Endothelial cell of umbilical vein (primary cell): ENCODE results near the gene WDR76. TPM values are rescaled to one million over a fixed set of nuclear protein-coding genes. Genes with fewer than 3 reads are reported as not detected.

ENCODE experiments used
- BruUV-seq: library from RNA; stranded (reverse); fragments of 400-500 nt; replicated peaks from 2 replicates; lab custom pipeline; 2021; lab: Mats Ljungman, UMichigan
- CTCF ChIA-PET: fragments of 300-600, 350-600 bp; sonication (Branson Sonifier 250); formaldehyde crosslinking; loops from one replicate; lab custom pipeline; 2021; ENCODE audit warnings: antibody characterized with exemption, inconsistent platforms; lab: Charles Lee
- POLR2A ChIA-PET: fragments of 300-600, 350-600 bp; sonication (Branson Sonifier 250); formaldehyde crosslinking; loops from one replicate; lab custom pipeline; 2021; ENCODE audit warnings: antibody characterized with exemption, inconsistent platforms; lab: Charles Lee
- DNase-seq: peaks from one replicate; pipeline ENCODE4 v3.0.0-alpha.2; 2011; ENCODE audit warnings: low read depth, low spot score
- FAIRE-seq: peaks from 2 replicates; lab custom pipeline; 2011; peaks lifted over from hg19 to GRCh38; lab: Jason Lieb, UNC
- H2AFZ ChIP-seq: 2 replicates; pipeline ENCODE4 v1.6.0; 2012; ENCODE audit warnings: low read depth, low read length, control low read depth, inconsistent platforms
- H3K27ac ChIP-seq: 2 replicates; pipeline ENCODE4 v1.5.1; 2011; ENCODE audit warnings: low read depth, mild to moderate bottlenecking, control low read depth, low read length, moderate library complexity; ENCODE audit not compliant: insufficient read depth
- H3K27me3 ChIP-seq, 2 experiments: 2 replicates each; pipeline versions ENCODE4 v1.6.0 to v1.6.1; 2011; ENCODE audit warnings: low read length in 2 of 2, mixed read lengths in 1 of 2; ENCODE audit not compliant: control insufficient read depth in 2 of 2, insufficient read depth in 2 of 2
- H3K36me3 ChIP-seq, 2 experiments: 2 replicates in 1 of 2; 3 replicates in 1 of 2; pipeline ENCODE4 v1.5.1; 2011; ENCODE audit warnings: low read length in 2 of 2, mild to moderate bottlenecking in 1 of 2, moderate library complexity in 1 of 2; ENCODE audit not compliant: control insufficient read depth in 2 of 2, insufficient read depth in 2 of 2; ENCODE audit errors: extremely low read depth in 1 of 2
- H3K4me1 ChIP-seq: 3 replicates; pipeline ENCODE4 v1.5.1; 2011; ENCODE audit warnings: mild to moderate bottlenecking, low read length; ENCODE audit not compliant: control insufficient read depth, insufficient read depth; ENCODE audit errors: extremely low read depth
- H3K4me2 ChIP-seq: 2 replicates; pipeline ENCODE4 v1.6.1; 2011; ENCODE audit warnings: low read length, control low read depth, mixed read lengths; ENCODE audit not compliant: insufficient read depth
- H3K4me3 ChIP-seq, 3 experiments: fragments of 200-600 bp in 1 of 3; sonication (generic), shearing (Covaris generic) in 1 of 3; replicated peaks in 1 of 3; 2 replicates each; pipeline ENCODE4 v1.5.1; 2011 to 2016; ENCODE audit warnings: control low read depth in 3 of 3, low read length in 3 of 3, mild to moderate bottlenecking in 2 of 3, inconsistent platforms in 1 of 3, low read depth in 1 of 3, moderate library complexity in 1 of 3; ENCODE audit not compliant: insufficient read depth in 1 of 3
- H3K79me2 ChIP-seq: 2 replicates; pipeline ENCODE4 v1.6.0; 2012; ENCODE audit warnings: low read length, inconsistent platforms; ENCODE audit not compliant: control insufficient read depth, insufficient read depth
- H3K9ac ChIP-seq: replicated peaks from 2 replicates; pipeline ENCODE3; 2011; ENCODE audit warnings: low read length, control low read depth; ENCODE audit not compliant: insufficient read depth; ENCODE audit errors: extremely low read depth
- H3K9me1 ChIP-seq: replicated peaks from 3 replicates; pipeline ENCODE4 v1.6.0; 2011; ENCODE audit warnings: mild to moderate bottlenecking, low read length; ENCODE audit not compliant: control insufficient read depth, insufficient read depth; ENCODE audit errors: extremely low read depth
- H3K9me3 ChIP-seq: replicated peaks from 2 replicates; pipeline ENCODE4 v1.5.1; 2012; ENCODE audit warnings: low read length, inconsistent platforms; ENCODE audit not compliant: control insufficient read depth, insufficient read depth
- H4K20me1 ChIP-seq: replicated peaks from 2 replicates; pipeline ENCODE3; 2011; ENCODE audit warnings: mild to moderate bottlenecking, low read length; ENCODE audit not compliant: control insufficient read depth, insufficient read depth; ENCODE audit errors: extremely low read depth
- CTCF ChIP-seq, 2 donors: IDR thresholded peaks; 1 replicate in 1 of 2; 2 replicates in 1 of 2; pipeline ENCODE4 v1.5.1; 2011; ENCODE audit warnings: low read length in 2 of 2, mild to moderate bottlenecking in 2 of 2, moderate library complexity in 2 of 2, control low read depth in 1 of 2, inconsistent platforms in 1 of 2, low read depth in 1 of 2; ENCODE audit not compliant: insufficient read depth in 1 of 2; ENCODE audit errors: extremely low read depth in 1 of 2
- EZH2 ChIP-seq: IDR thresholded peaks from 2 replicates; pipeline ENCODE4 v1.6.1; 2012; ENCODE audit warnings: borderline replicate concordance, low read depth, mild to moderate bottlenecking, moderate library complexity, low read length, inconsistent platforms; ENCODE audit not compliant: severe bottlenecking
- FOS ChIP-seq: IDR thresholded peaks from 2 replicates; pipeline ENCODE4 v1.6.1; 2011; ENCODE audit warnings: mild to moderate bottlenecking, low read length, moderate library complexity, borderline replicate concordance; ENCODE audit not compliant: insufficient read depth
- GATA2 ChIP-seq: IDR thresholded peaks from 2 replicates; pipeline ENCODE4 v1.7.0; 2011; ENCODE audit warnings: low read depth, mild to moderate bottlenecking, moderate library complexity, mixed read lengths, low read length; ENCODE audit not compliant: insufficient read length, insufficient read depth
- JUN ChIP-seq: IDR thresholded peaks from 2 replicates; pipeline ENCODE4 v1.6.1; 2011; ENCODE audit warnings: borderline replicate concordance, low read depth; ENCODE audit not compliant: insufficient read length, insufficient read depth
- MAX ChIP-seq: IDR thresholded peaks from 2 replicates; pipeline ENCODE4 v1.6.1; 2011; ENCODE audit not compliant: insufficient read depth, insufficient read length
- MYC ChIP-seq: IDR thresholded peaks from one replicate; pipeline ENCODE4 v1.6.1; 2011; ENCODE audit warnings: mild to moderate bottlenecking, low read depth, low read length
- POLR2A ChIP-seq: IDR thresholded peaks from 2 replicates; pipeline ENCODE4 v1.6.1; 2012; ENCODE audit warnings: low read depth, mild to moderate bottlenecking, control low read depth, low read length
- POLR2AphosphoS5 ChIP-seq: IDR thresholded peaks from 2 replicates; pipeline ENCODE4 v1.6.1; 2012; ENCODE audit warnings: low read depth, mild to moderate bottlenecking, control low read depth, low read length, moderate library complexity; ENCODE audit not compliant: insufficient read depth
- dilution Hi-C: fragments of 300-500 bp; cut with MboI; formaldehyde crosslinking; loops from one replicate; pipeline ENCODE4 v1.15.0; 2019; ENCODE audit warnings: low sequenced_read_pairs; ENCODE audit not compliant: extremely low pct_ligation_motif_present
- intact Hi-C: fragments of 100-400 bp; cut with micrococcal nuclease; formaldehyde crosslinking; loops from one replicate; pipeline ENCODE4 v1.10.0; 2022
- polyA plus RNA-seq, 4 experiments: library from polyadenylated mRNA; depleted of rRNA in 3 of 4; stranded (reverse) in 3 of 4; unstranded in 1 of 4; fragments of >200 nt; gene quantifications; 2 replicates each; pipeline versions ENCODE4 v1.2.1 to v1.2.3, GENCODE V29; 2011 to 2012; ENCODE audit warnings: missing spikeins in 1 of 4
- total RNA-seq: library from RNA; stranded (reverse); gene quantifications from 2 replicates; pipeline ENCODE4 v1.2.3, GENCODE V29; 2021

WDR76 gene
- total and polyA plus RNA-seq, 2 donors (not counting 3 experiments of a cell fraction or from before 2014, with no cell fraction given): 3.1 to 25.2 TPM

- no peaks in the 10 kb centered on the region for H3K27me3 ChIP-seq
- dilution Hi-C loops (no loop called here), intact Hi-C loops (loop anchor here (2.0 to 5.0 kb wide), 2 partner anchors 554 to 627 kb away; partner anchors contain the start of gene CTDSPL2)
- no TSS peak for BruUV-seq
- H3K9ac ChIP-seq: no peak overlapping the region
- H3K79me2 ChIP-seq: no peaks in the 10 kb centered on the region
- no peaks in the 10 kb centered on the region for H3K9me3 ChIP-seq
- no peak overlapping the region for H2AFZ ChIP-seq
- DNase-seq (no peak), FAIRE-seq (no peak)
- peaks cover 6% of the 10 kb centered on the region in 2 experiments for H3K36me3 ChIP-seq
- POLR2A ChIA-PET: no interaction called here
- H3K4me1 ChIP-seq: no peaks in the 10 kb centered on the region
- no peak overlapping the region for H3K27ac ChIP-seq
- H3K9me1 ChIP-seq: no peaks in the 10 kb centered on the region
- TF ChIP-seq EZH2 (no peak), POLR2AphosphoS5 (no peak), MAX (no peak), MYC (no peak), POLR2A (no peak)
- CTCF ChIA-PET: interaction anchor here (3.4 kb wide), 1 partner anchor 628 kb away, joined by 28 read pairs; no protein-coding TSS in a partner anchor
- H3K4me3 ChIP-seq: no peak overlapping the region
- no peaks in the 10 kb centered on the region for H4K20me1 ChIP-seq
- H3K4me2 ChIP-seq: no peak overlapping the region
Observed at GRCh38 chr15:43873651-43874050, 46.8 kb downstream of the WDR76 start.

GRCh38 chr15:43876872-43877271 lies 50.1 kb downstream of the WDR76 start:
- H2AFZ ChIP-seq: no peak overlapping the region
- H4K20me1 ChIP-seq: no peaks in the 10 kb centered on the region
- BruUV-seq: no TSS peak
- intact Hi-C loops: no loop called here
- no peaks in the 10 kb centered on the region for H3K9me3 ChIP-seq
- no peak for DNase-seq
- TF ChIP-seq CTCF (IDR thresholded peaks at IDR 0.05; ENCODE audit: extremely low read depth in 1 of 2, insufficient read depth in 1 of 2, low read depth in 1 of 2, low read length in 2 of 2): no peak
- TF ChIP-seq MYC: no peak
- TF ChIP-seq GATA2: no peak
- no peak for TF ChIP-seq FOS
- no peak for TF ChIP-seq EZH2
- TF ChIP-seq POLR2AphosphoS5: no peak
- TF ChIP-seq POLR2A: no peak
- no peak for TF ChIP-seq MAX
- no peak for TF ChIP-seq JUN
- H3K27me3 ChIP-seq: no peaks in the 10 kb centered on the region
- no peak overlapping the region for H3K4me2 ChIP-seq
- no peak overlapping the region for H3K4me3 ChIP-seq
- no peaks in the 10 kb centered on the region for H3K9me1 ChIP-seq
- H3K36me3 ChIP-seq: peaks cover 2 to 6% of the 10 kb centered on the region in 2 experiments
- FAIRE-seq: no peak
- ChIA-PET POLR2A (no interaction called here), CTCF (interaction anchor here (0.9 to 1.2 kb wide), 5 partner anchors 9 to 359 kb away, joined by 3 to 4 read pairs (median 3); no protein-coding TSS in a partner anchor)
- dilution Hi-C loops: no loop called here
- H3K9ac ChIP-seq: no peak overlapping the region
- no peaks in the 10 kb centered on the region for H3K4me1 ChIP-seq
- no peak overlapping the region for H3K27ac ChIP-seq
- H3K79me2 ChIP-seq: no peaks in the 10 kb centered on the region
